ENCODE data around the gene SMAD9.

- TF ChIP-seq CTCF (conservative IDR thresholded peaks at IDR 0.05; ENCODE audit: low read length) (no peak), EZH2phosphoT487 (IDR thresholded peaks at IDR 0.05; ENCODE audit: borderline replicate concordance, low read depth, low read length) (no peak)
These were observed 1.7 kb upstream of the SMAD9 start for GRCh38 chr13:36921631-36922301.
